H9 (cell line): ENCODE data around the gene FDX1. TPM values are rescaled to one million over a fixed set of nuclear protein-coding genes. Genes with fewer than 3 reads are reported as not detected.
A peak's percentile ranks its signal among the peaks of the same experiment; 100 is the strongest.

Experiments
- DNase-seq: peaks from one replicate; pipeline ENCODE4 v3.0.0-alpha.2; 2017
- H2AFZ ChIP-seq: one replicate; pipeline ENCODE4 v1.6.1; 2013; ENCODE audit warnings: mild to moderate bottlenecking, low read length, control low read depth, moderate library complexity
- H2AK5ac ChIP-seq: 2 replicates; pipeline ENCODE4 v1.6.1; 2013; ENCODE audit warnings: low read length, control low read depth, mixed read lengths; ENCODE audit not compliant: insufficient read length
- H2BK120ac ChIP-seq: one replicate; pipeline ENCODE4 v1.6.1; 2013; ENCODE audit warnings: low read depth, mild to moderate bottlenecking, low read length, control low read depth, inconsistent platforms; ENCODE audit not compliant: poor library complexity, severe bottlenecking
- H2BK12ac ChIP-seq: 2 replicates; pipeline ENCODE4 v1.6.1; 2013; ENCODE audit warnings: low read length, control low read depth, mixed read lengths, low read depth; ENCODE audit not compliant: insufficient read length
- H2BK15ac ChIP-seq: 2 replicates; pipeline ENCODE4 v1.6.1; 2013; ENCODE audit warnings: low read depth, low read length, control low read depth
- H2BK20ac ChIP-seq: one replicate; pipeline ENCODE4 v1.6.1; 2013; ENCODE audit warnings: low read depth, mild to moderate bottlenecking, low read length, control low read depth, inconsistent platforms; ENCODE audit not compliant: poor library complexity, severe bottlenecking
- H2BK5ac ChIP-seq: 2 replicates; pipeline ENCODE4 v1.6.1; 2013; ENCODE audit warnings: low read length, control low read depth, mixed read lengths; ENCODE audit not compliant: insufficient read length
- H3K14ac ChIP-seq: 2 replicates; pipeline ENCODE4 v1.6.1; 2013; ENCODE audit warnings: low read length, control low read depth; ENCODE audit not compliant: insufficient read depth
- H3K18ac ChIP-seq: 2 replicates; pipeline ENCODE4 v1.6.1; 2013; ENCODE audit warnings: low read depth, mild to moderate bottlenecking, mixed read lengths, low read length, control low read depth; ENCODE audit not compliant: insufficient read length
- H3K23ac ChIP-seq: 2 replicates; pipeline ENCODE4 v1.6.1; 2013; ENCODE audit warnings: low read length, control low read depth, mixed read lengths, low read depth; ENCODE audit not compliant: insufficient read length
- H3K23me2 ChIP-seq: 2 replicates; pipeline ENCODE4 v1.6.1; 2013; ENCODE audit warnings: low read depth, mild to moderate bottlenecking, mixed read lengths, low read length, control low read depth; ENCODE audit not compliant: insufficient read length, poor library complexity, severe bottlenecking
- H3K27ac ChIP-seq: 2 replicates; pipeline ENCODE4 v1.5.1; 2013; ENCODE audit warnings: low read length, control low read depth, mixed read lengths, low read depth; ENCODE audit not compliant: insufficient read length
- H3K27me3 ChIP-seq: 2 replicates; pipeline ENCODE4 v1.6.1; 2013; ENCODE audit warnings: low read length, control low read depth, inconsistent platforms; ENCODE audit not compliant: insufficient read depth
- H3K4ac ChIP-seq: 2 replicates; pipeline ENCODE4 v1.6.1; 2013; ENCODE audit warnings: low read depth, mild to moderate bottlenecking, control low read depth, inconsistent platforms, low read length, moderate library complexity
- H3K4me1 ChIP-seq: 2 replicates; pipeline ENCODE4 v1.6.1; 2013; ENCODE audit warnings: low read length, control low read depth, inconsistent platforms; ENCODE audit not compliant: insufficient read depth
- H3K4me2 ChIP-seq: 2 replicates; pipeline ENCODE4 v1.6.1; 2013; ENCODE audit warnings: low read length, control low read depth, mixed read lengths; ENCODE audit not compliant: insufficient read length, insufficient read depth
- H3K56ac ChIP-seq: 2 replicates; pipeline ENCODE4 v1.6.1; 2013; ENCODE audit warnings: low read depth, mild to moderate bottlenecking, mixed read lengths, low read length, control low read depth; ENCODE audit not compliant: insufficient read length
- H3K79me1 ChIP-seq: 2 replicates; pipeline ENCODE4 v1.6.1; 2013; ENCODE audit warnings: low read depth, mild to moderate bottlenecking, moderate library complexity, low read length, control low read depth, inconsistent platforms; ENCODE audit not compliant: insufficient read depth, poor library complexity, severe bottlenecking
- H3K79me2 ChIP-seq: 2 replicates; pipeline ENCODE4 v1.6.1; 2013; ENCODE audit warnings: low read length, control low read depth, inconsistent platforms; ENCODE audit not compliant: insufficient read depth
- H3K9ac ChIP-seq: 2 replicates; pipeline ENCODE4 v1.6.1; 2013; ENCODE audit warnings: low read length, control low read depth, mixed read lengths; ENCODE audit not compliant: insufficient read length; ENCODE audit errors: extremely low read depth
- H3K9me3 ChIP-seq: one replicate; pipeline ENCODE4 v1.6.1; 2013; ENCODE audit warnings: low read depth, low read length, inconsistent platforms; ENCODE audit not compliant: control insufficient read depth
- H3T11ph ChIP-seq: one replicate; pipeline ENCODE4 v1.6.1; 2013; ENCODE audit warnings: mild to moderate bottlenecking, low read length, control low read depth, inconsistent platforms
- H4K20me1 ChIP-seq: one replicate; pipeline ENCODE4 v1.6.1; 2013; ENCODE audit not compliant: control insufficient read depth, insufficient read length, insufficient read depth
- H4K5ac ChIP-seq: 2 replicates; pipeline ENCODE4 v1.6.1; 2013; ENCODE audit warnings: low read depth, mild to moderate bottlenecking, mixed read lengths, low read length, control low read depth; ENCODE audit not compliant: insufficient read length
- H4K8ac ChIP-seq: replicated peaks from 2 replicates; pipeline ENCODE4 v1.6.1; 2013; ENCODE audit warnings: low read length, control low read depth, mixed read lengths, low read depth; ENCODE audit not compliant: insufficient read length
- H4K91ac ChIP-seq: 2 replicates; pipeline ENCODE4 v1.6.1; 2013; ENCODE audit warnings: low read depth, mild to moderate bottlenecking, moderate library complexity, mixed read lengths, low read length, control low read depth; ENCODE audit not compliant: insufficient read length
- H3K27ac Mint-ChIP-seq, 3 experiments: 2 replicates in 2 of 3; 3 replicates in 1 of 3; pipeline ENCODE4 v1.8.0; 2020 to 2021; ENCODE audit warnings: mixed read lengths in 3 of 3, mild to moderate bottlenecking in 1 of 3, moderate library complexity in 1 of 3
- H3K27me3 Mint-ChIP-seq: 2 replicates; pipeline ENCODE4 v1.8.0; 2021; ENCODE audit warnings: low read depth, mild to moderate bottlenecking, moderate library complexity, mixed read lengths
- H3K36me3 Mint-ChIP-seq, 3 experiments: 2 replicates in 2 of 3; 3 replicates in 1 of 3; pipeline ENCODE4 v1.8.0; 2020 to 2021; ENCODE audit warnings: low read depth in 3 of 3, mixed read lengths in 3 of 3; ENCODE audit not compliant: insufficient read depth in 1 of 3
- H3K4me1 Mint-ChIP-seq, 2 experiments: 2 replicates each; pipeline ENCODE4 v1.8.0; 2020; ENCODE audit warnings: mixed read lengths in 2 of 2
- H3K4me3 Mint-ChIP-seq, 2 experiments: 2 replicates in 1 of 2; 3 replicates in 1 of 2; pipeline ENCODE4 v1.8.0; 2020 to 2021; ENCODE audit warnings: mild to moderate bottlenecking in 2 of 2, mixed read lengths in 2 of 2, moderate library complexity in 1 of 2
- H3K9me3 Mint-ChIP-seq, 2 experiments: 2 replicates in 1 of 2; 3 replicates in 1 of 2; pipeline ENCODE4 v1.8.0; 2020; ENCODE audit warnings: mild to moderate bottlenecking in 2 of 2, mixed read lengths in 2 of 2, moderate library complexity in 1 of 2
- WGBS: extraction: QIAGEN DNeasy Blood & Tissue Kit; methylation state at CpG from one replicate; pipeline ENCODE4 v1.1.7; 2013; ENCODE audit warnings: missing lambda C conversion rate, low lambda C conversion rate, mixed read lengths; ENCODE audit not compliant: insufficient read length; ENCODE audit errors: extremely low coverage; 5-methylcytosine and 5-hydroxymethylcytosine counted together
- total RNA-seq: library from RNA; stranded (reverse); gene quantifications from 2 replicates; pipeline ENCODE4 v1.2.1, GENCODE V29; 2021
- TF ChIP-seq, protein P1 (sequence below): fragments of 200-600 bp; sonication (generic); conservative IDR thresholded peaks from 3 replicates; pipeline ENCODE4 v1.8.0; 2021; ENCODE audit warnings: antibody characterized with exemption, mild to moderate bottlenecking

FDX1 gene
- total RNA-seq, 1 experiment from 2014 or later = 10.1 TPM

- WGBS = no CpG with 5 or more reads among the region's 7 CpGs
- Mint-ChIP-seq H3K4me1 (peaks cover 14 to 17% of the 10 kb centered on the region in 2 experiments), H3K27ac (peak overlapping the region; percentile 28 to 85 (median 78); a peak in 6 of 7 replicates), H3K9me3 (peaks cover 0 to 1% of the 10 kb centered on the region in 2 experiments; a peak in 3 of 5 replicates), H3K36me3 (peaks cover 1 to 3% (median 2%) of the 10 kb centered on the region in 3 experiments; a peak in 2 of 7 replicates), H3K4me3 (no peak overlapping the region), H3K27me3 (no peaks in the 10 kb centered on the region)
- H2AFZ ChIP-seq = no peak overlapping the region
- no peaks in the 10 kb centered on the region for H3K27me3 ChIP-seq
- TF ChIP-seq, protein P1, sequence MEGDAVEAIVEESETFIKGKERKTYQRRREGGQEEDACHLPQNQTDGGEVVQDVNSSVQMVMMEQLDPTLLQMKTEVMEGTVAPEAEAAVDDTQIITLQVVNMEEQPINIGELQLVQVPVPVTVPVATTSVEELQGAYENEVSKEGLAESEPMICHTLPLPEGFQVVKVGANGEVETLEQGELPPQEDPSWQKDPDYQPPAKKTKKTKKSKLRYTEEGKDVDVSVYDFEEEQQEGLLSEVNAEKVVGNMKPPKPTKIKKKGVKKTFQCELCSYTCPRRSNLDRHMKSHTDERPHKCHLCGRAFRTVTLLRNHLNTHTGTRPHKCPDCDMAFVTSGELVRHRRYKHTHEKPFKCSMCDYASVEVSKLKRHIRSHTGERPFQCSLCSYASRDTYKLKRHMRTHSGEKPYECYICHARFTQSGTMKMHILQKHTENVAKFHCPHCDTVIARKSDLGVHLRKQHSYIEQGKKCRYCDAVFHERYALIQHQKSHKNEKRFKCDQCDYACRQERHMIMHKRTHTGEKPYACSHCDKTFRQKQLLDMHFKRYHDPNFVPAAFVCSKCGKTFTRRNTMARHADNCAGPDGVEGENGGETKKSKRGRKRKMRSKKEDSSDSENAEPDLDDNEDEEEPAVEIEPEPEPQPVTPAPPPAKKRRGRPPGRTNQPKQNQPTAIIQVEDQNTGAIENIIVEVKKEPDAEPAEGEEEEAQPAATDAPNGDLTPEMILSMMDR = no peak
- no peak overlapping the region for H2AK5ac ChIP-seq
- H2BK20ac ChIP-seq = no peak overlapping the region
- no peak overlapping the region for H3K9ac ChIP-seq
- H4K91ac ChIP-seq = no peak overlapping the region
- DNase-seq = no peak
- H2BK120ac ChIP-seq = no peak overlapping the region
- H3K23ac ChIP-seq = no peak overlapping the region
- H3K9me3 ChIP-seq = no peaks in the 10 kb centered on the region
- no peaks in the 10 kb centered on the region for H3K79me2 ChIP-seq
- no peak overlapping the region for H3K18ac ChIP-seq
- no peaks in the 10 kb centered on the region for H3K79me1 ChIP-seq
- peaks cover 5% of the 10 kb centered on the region; the same call in 1 of the 2 replicates for H3K4me1 ChIP-seq
- H2BK12ac ChIP-seq = no peak overlapping the region
- H4K8ac ChIP-seq = no peak overlapping the region
- no peak overlapping the region for H3K4ac ChIP-seq
- no peaks in the 10 kb centered on the region for H4K20me1 ChIP-seq
- no peak overlapping the region for H3K27ac ChIP-seq
- H4K5ac ChIP-seq = no peak overlapping the region
- no peak overlapping the region for H2BK5ac ChIP-seq
- H3K23me2 ChIP-seq = no peaks in the 10 kb centered on the region
- no peak overlapping the region for H3K4me2 ChIP-seq
- no peak overlapping the region for H2BK15ac ChIP-seq
- H3T11ph ChIP-seq = no peak overlapping the region
- H3K14ac ChIP-seq = no peak overlapping the region
- no peak overlapping the region for H3K56ac ChIP-seq
These were observed 44.0 kb downstream of the FDX1 start for GRCh38 chr11:110473706-110474105.
